Measurements from ENCODE around the gene MYMX.
"Not testable (repeated sequence)": the region's sequence is repeated elsewhere in the genome, so short reads cannot be mapped to it uniquely, and the experiment has no call there.

Gene MYMX

DNA sequence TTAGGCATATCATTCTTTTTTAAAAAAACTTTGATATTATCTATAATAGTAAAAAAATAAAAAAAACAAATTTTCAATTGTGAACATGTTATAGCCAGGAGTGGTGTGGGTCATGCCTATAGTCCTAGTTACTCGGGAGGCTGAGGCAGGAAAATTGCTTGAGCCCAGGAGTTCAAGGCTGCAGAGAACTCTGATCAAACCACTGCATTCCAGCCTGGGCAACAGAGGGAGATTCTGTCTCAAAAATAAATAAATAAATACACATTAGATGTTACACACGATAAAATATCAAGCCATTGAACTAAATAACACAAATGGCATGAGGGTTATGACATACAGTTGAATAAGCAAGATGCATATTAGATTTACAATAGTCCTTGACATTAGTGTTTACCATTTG lies 27.9 kb upstream of the MYMX start:
- FAIRE-seq, result no peak
- TF ChIP-seq, protein P1, sequence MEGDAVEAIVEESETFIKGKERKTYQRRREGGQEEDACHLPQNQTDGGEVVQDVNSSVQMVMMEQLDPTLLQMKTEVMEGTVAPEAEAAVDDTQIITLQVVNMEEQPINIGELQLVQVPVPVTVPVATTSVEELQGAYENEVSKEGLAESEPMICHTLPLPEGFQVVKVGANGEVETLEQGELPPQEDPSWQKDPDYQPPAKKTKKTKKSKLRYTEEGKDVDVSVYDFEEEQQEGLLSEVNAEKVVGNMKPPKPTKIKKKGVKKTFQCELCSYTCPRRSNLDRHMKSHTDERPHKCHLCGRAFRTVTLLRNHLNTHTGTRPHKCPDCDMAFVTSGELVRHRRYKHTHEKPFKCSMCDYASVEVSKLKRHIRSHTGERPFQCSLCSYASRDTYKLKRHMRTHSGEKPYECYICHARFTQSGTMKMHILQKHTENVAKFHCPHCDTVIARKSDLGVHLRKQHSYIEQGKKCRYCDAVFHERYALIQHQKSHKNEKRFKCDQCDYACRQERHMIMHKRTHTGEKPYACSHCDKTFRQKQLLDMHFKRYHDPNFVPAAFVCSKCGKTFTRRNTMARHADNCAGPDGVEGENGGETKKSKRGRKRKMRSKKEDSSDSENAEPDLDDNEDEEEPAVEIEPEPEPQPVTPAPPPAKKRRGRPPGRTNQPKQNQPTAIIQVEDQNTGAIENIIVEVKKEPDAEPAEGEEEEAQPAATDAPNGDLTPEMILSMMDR (IDR thresholded peaks at IDR 0.05; ENCODE audit: insufficient read depth, missing control alignments), result no peak
- DNase-seq (ENCODE audit: insufficient read length, low spot score), result no peak

GRCh38 chr6:44189257-44189656 lies 27.5 kb upstream of the MYMX start:
- no peak for DNase-seq (ENCODE audit: insufficient read length, low spot score)
- no peak for FAIRE-seq
- TF ChIP-seq, protein P1 (IDR thresholded peaks at IDR 0.05; ENCODE audit: insufficient read depth, missing control alignments), result no peak

- FAIRE-seq, result no peak
- DNase-seq (ENCODE audit: insufficient read length, low spot score), result no peak
- TF ChIP-seq, protein P1 (IDR thresholded peaks at IDR 0.05; ENCODE audit: insufficient read depth, missing control alignments), result no peak
Measured at GRCh38 chr6:44190715-44191114, 26.0 kb upstream of the MYMX start.

GRCh38 chr6:44192428-44193041 lies 24.2 kb upstream of the MYMX start:
- no peak for DNase-seq (ENCODE audit: insufficient read length, low spot score)
- no peak for FAIRE-seq

DNA sequence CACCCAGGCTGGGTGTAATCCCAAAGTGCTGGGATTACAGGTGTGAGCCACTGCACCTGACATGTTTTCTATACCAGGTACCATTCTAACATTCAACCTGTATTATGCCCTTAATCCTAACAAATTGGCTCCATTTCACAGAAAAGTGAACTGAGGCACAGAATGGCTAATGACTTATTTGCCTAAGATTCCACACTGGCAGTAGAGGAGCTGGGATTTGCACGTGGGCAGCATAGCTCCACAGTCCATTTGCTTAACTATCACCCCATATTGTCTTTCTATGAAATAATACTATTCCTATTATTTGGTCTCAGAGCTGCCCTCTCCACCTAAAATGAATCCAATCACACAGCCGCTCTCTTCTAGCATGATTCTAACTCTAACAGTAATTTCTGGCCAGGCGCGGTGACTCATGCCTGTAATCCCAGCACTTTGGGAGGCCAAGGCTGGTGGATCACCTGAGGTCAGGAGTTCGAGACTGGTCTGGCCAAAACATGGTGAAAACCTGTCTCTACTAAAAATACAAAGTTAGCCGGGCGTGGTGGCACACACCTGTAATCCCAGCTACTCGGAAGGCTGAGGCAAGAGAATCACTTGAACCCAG lies 23.3 kb upstream of the MYMX start:
- TF ChIP-seq, protein P1 (IDR thresholded peaks at IDR 0.05; ENCODE audit: insufficient read depth, missing control alignments), result no peak
- DNase-seq (ENCODE audit: insufficient read length, low spot score) (no peak), FAIRE-seq (no peak)

More at GRCh38 chr6:44192428-44193041, 24.2 kb upstream of the MYMX start:
- TF ChIP-seq, protein P1 (IDR thresholded peaks at IDR 0.05; ENCODE audit: insufficient read depth, missing control alignments), result no peak

- no peak for FAIRE-seq
- TF ChIP-seq, protein P1 (IDR thresholded peaks at IDR 0.05; ENCODE audit: insufficient read depth, missing control alignments), result no peak
Measured at GRCh38 chr6:44194326-44194725, 22.4 kb upstream of the MYMX start.

DNA sequence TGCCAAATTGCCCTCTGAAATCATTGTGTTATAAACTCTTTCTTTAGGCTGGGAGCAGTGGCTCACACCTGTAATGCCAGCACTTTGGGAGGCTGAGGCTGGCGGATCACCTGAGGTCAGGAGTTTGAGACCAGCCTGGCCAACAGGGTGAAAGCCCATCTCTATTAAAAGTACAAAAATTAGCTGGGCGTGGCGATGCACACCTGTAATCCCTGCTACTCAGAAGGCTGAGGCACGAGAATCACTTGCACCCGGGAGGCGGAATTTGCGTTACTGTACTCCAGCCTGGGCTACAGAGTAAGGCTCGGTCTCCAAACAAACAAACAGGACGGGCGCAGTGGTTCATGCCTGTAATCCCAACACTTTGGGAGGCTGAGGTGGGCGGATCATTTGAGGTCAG lies 20.4 kb upstream of the MYMX start:
- not testable (repeated sequence) for DNase-seq (ENCODE audit: insufficient read length, low spot score); FAIRE-seq

More at GRCh38 chr6:44194326-44194725, 22.4 kb upstream of the MYMX start:
- no peak for DNase-seq (ENCODE audit: insufficient read length, low spot score)

All from D721Med (cell line).